SU-DHL-6 (cell line): ENCODE data around the gene UFM1.

ENCODE experiments used
- CTCF ChIP-seq: fragments of 200-600 bp; sonication (generic); IDR thresholded peaks from one replicate; pipeline ENCODE4 v1.5.1; 2017; ENCODE audit warnings: antibody characterized with exemption, mild to moderate bottlenecking, low read length, moderate library complexity; ENCODE audit not compliant: insufficient read depth, poor library complexity, severe bottlenecking
- EZH2phosphoT487 ChIP-seq: fragments of 200-600 bp; sonication (generic), shearing (Covaris generic); conservative IDR thresholded peaks from 2 replicates; pipeline ENCODE4 v1.6.1; 2018; ENCODE audit warnings: mild to moderate bottlenecking, antibody characterized with exemption, low read length, moderate library complexity, mixed read lengths

DNA sequence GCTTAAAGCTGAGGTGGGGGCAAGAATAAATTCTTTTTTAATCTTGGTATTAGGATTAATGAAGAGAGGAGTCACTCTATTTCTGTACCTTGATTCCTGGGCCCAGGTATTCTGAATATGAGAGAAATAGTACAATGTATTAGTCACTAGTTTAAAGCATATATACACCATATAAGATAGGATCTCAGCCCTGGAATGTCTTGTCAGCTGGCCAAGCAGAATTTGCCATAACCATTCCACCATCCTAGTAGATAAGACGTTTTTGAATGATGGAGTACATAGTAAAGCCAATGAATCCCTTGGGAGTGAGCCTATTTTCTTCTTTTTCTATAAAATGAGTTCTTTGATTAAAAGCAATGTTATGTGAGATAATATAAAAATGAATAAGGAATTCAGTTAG is 55.6 kb downstream of the UFM1 start:
- TF ChIP-seq CTCF (no peak), EZH2phosphoT487 (no peak)
